GM12878 (cell line): ENCODE data around the gene GNA14. TPM values are rescaled to one million over a fixed set of nuclear protein-coding genes. Genes with fewer than 3 reads are reported as not detected.

Experiments used
- ATAC-seq: fragments of 200-7000 bp; cut with Tn5 transposase; 3 replicates; pipeline ENCODE4 v1.9.1; 2020; ENCODE audit warnings: mild to moderate bottlenecking, moderate library complexity
- BruUV-seq: library from RNA; stranded (reverse); fragments of 400-500 nt; replicated peaks from 2 replicates; lab custom pipeline; 2021; lab: Mats Ljungman, UMichigan
- CTCF ChIA-PET: fragments of 300-600 bp; sonication (Branson Sonifier 250); formaldehyde crosslinking; extraction: SDS; loops from one replicate; lab custom pipeline; 2021; ENCODE audit warnings: inconsistent platforms; lab: Yijun Ruan, JAX
- POLR2A ChIA-PET: fragments of 350-600 bp; formaldehyde crosslinking; extraction: SDS; loops from one replicate; lab custom pipeline; 2021; ENCODE audit warnings: inconsistent platforms; lab: Charles Lee
- RAD21 ChIA-PET: fragments of 300-600 bp; sonication (Branson Sonifier 250); formaldehyde crosslinking; loops from one replicate; lab custom pipeline; 2023; ENCODE audit warnings: antibody characterized with exemption; ENCODE audit not compliant: unreplicated experiment; lab: Charles Lee
- SMC1A ChIA-PET: fragments of 300-600 bp; sonication (Branson Sonifier 250); formaldehyde crosslinking; loops from one replicate; lab custom pipeline; 2023; ENCODE audit not compliant: unreplicated experiment, uncharacterized antibody; lab: Charles Lee
- DNase-seq: peaks from one replicate; pipeline ENCODE4 v3.0.0-alpha.2; 2011; ENCODE audit warnings: low read depth, low spot score
- FAIRE-seq: peaks from 3 replicates; lab custom pipeline; 2011; peaks lifted over from hg19 to GRCh38; lab: Jason Lieb, UNC
- H2AFZ ChIP-seq: 2 replicates; pipeline ENCODE4 v1.6.0; 2011; ENCODE audit warnings: low read depth, low read length, control low read depth; ENCODE audit not compliant: control insufficient read depth
- H3K27ac ChIP-seq: 2 replicates; pipeline ENCODE4 v1.5.1; 2011; ENCODE audit warnings: control low read depth; ENCODE audit not compliant: control insufficient read depth, insufficient read depth
- H3K27me3 ChIP-seq, 2 experiments: replicated peaks in 1 of 2; 2 replicates each; pipeline versions ENCODE4 v1.6.0 to v1.6.1; 2011; ENCODE audit warnings: low read length in 1 of 2; ENCODE audit not compliant: control insufficient read depth in 2 of 2, insufficient read depth in 2 of 2
- H3K36me3 ChIP-seq, 2 experiments: 2 replicates each; pipeline ENCODE4 v1.5.1; 2011; ENCODE audit warnings: low read length in 1 of 2; ENCODE audit not compliant: control insufficient read depth in 2 of 2, insufficient read depth in 2 of 2
- H3K4me1 ChIP-seq: 2 replicates; pipeline ENCODE4 v1.6.1; 2011; ENCODE audit warnings: mild to moderate bottlenecking, low read length, moderate library complexity, mixed read lengths; ENCODE audit not compliant: control insufficient read depth, insufficient read depth
- H3K4me2 ChIP-seq: 2 replicates; pipeline ENCODE4 v1.6.0; 2011; ENCODE audit warnings: control low read depth; ENCODE audit not compliant: control insufficient read depth, insufficient read depth
- H3K4me3 ChIP-seq: fragments of 200-600 bp; sonication (generic); 2 replicates; pipeline ENCODE4 v1.5.1; 2016
- H3K79me2 ChIP-seq: 2 replicates; pipeline ENCODE4 v1.6.0; 2011; ENCODE audit warnings: low read length; ENCODE audit not compliant: control insufficient read depth, insufficient read depth
- H3K9ac ChIP-seq: 2 replicates; pipeline ENCODE4 v1.8.0; 2011; ENCODE audit warnings: low read length, control low read depth, mixed read lengths; ENCODE audit not compliant: control insufficient read depth, insufficient read depth
- H3K9me3 ChIP-seq: replicated peaks from 3 replicates; pipeline ENCODE4 v1.5.1; 2011; ENCODE audit warnings: mild to moderate bottlenecking, low read length; ENCODE audit not compliant: control insufficient read depth, insufficient read depth
- H4K20me1 ChIP-seq: 2 replicates; pipeline ENCODE4 v1.6.0; 2011; ENCODE audit not compliant: control insufficient read depth, insufficient read depth
- CEBPB ChIP-seq, 2 experiments: fragments of 150-350 bp in 1 of 2; IDR thresholded peaks; 2 replicates each; pipeline ENCODE4 v1.6.1; 2012 to 2014; ENCODE audit warnings: low read depth in 2 of 2, low read length in 2 of 2, borderline replicate concordance in 1 of 2, inconsistent platforms in 1 of 2
- GATAD2B ChIP-seq: fragments of 450-650 bp; conservative IDR thresholded peaks from 2 replicates; pipeline ENCODE4 v1.6.1; 2017; ENCODE audit warnings: low read depth, mild to moderate bottlenecking, moderate library complexity
- IRF4 ChIP-seq: IDR thresholded peaks from 2 replicates; pipeline ENCODE4 v1.6.1; 2011; ENCODE audit warnings: low read depth, low read length
- MYB ChIP-seq: fragments of 150-350 bp; IDR thresholded peaks from 2 replicates; pipeline ENCODE4 v1.6.1; 2014; ENCODE audit warnings: mild to moderate bottlenecking, low read depth, low read length, borderline replicate concordance
- NR2C1 ChIP-seq: fragments of 450-650 bp; IDR thresholded peaks from 2 replicates; pipeline ENCODE4 v1.6.1; 2017; ENCODE audit warnings: antibody characterized with exemption, mild to moderate bottlenecking, moderate library complexity
- REST ChIP-seq: IDR thresholded peaks from 2 replicates; pipeline ENCODE4 v1.6.1; 2012; ENCODE audit warnings: mild to moderate bottlenecking, low read depth, low read length
- RFX5 ChIP-seq: IDR thresholded peaks from 2 replicates; pipeline ENCODE4 v1.6.1; 2011; ENCODE audit warnings: low read depth, low read length, improper control_type of control experiment
- SIN3A ChIP-seq: IDR thresholded peaks from 2 replicates; pipeline ENCODE4 v1.6.1; 2012; ENCODE audit warnings: low read depth, low read length, improper control_type of control experiment
- SIX5 ChIP-seq: IDR thresholded peaks from 2 replicates; pipeline ENCODE4 v1.6.1; 2011; ENCODE audit warnings: mild to moderate bottlenecking, low read depth, low read length, moderate library complexity; ENCODE audit not compliant: severe bottlenecking
- SMC3 ChIP-seq: IDR thresholded peaks from 2 replicates; pipeline ENCODE4 v1.6.1; 2011; ENCODE audit warnings: low read length, improper control_type of control experiment, borderline replicate concordance
- SP1 ChIP-seq: IDR thresholded peaks from one replicate; pipeline ENCODE4 v1.6.1; 2011; ENCODE audit warnings: low read depth, low read length
- TCF3 ChIP-seq: IDR thresholded peaks from 2 replicates; pipeline ENCODE4 v1.6.1; 2012; ENCODE audit warnings: low read depth, mild to moderate bottlenecking, low read length, borderline replicate concordance; ENCODE audit not compliant: insufficient read depth
- ZNF217 ChIP-seq: fragments of 450-650 bp; IDR thresholded peaks from 2 replicates; pipeline ENCODE4 v1.6.1; 2017; ENCODE audit warnings: antibody characterized with exemption, mild to moderate bottlenecking
- WGBS: methylation state at CpG from one replicate; pipeline ENCODE4 v1.1.6; 2016; ENCODE audit warnings: low lambda C conversion rate; ENCODE audit not compliant: insufficient replicate concordance, insufficient coverage; ENCODE audit errors: missing lambda C conversion rate; 5-methylcytosine and 5-hydroxymethylcytosine counted together
- in situ Hi-C: fragments of 300-500 bp; cut with MboI; formaldehyde crosslinking; loops from 9 replicates; pipeline ENCODE4 v1.14.3; 2018; ENCODE audit warnings: mixed read lengths
- intact Hi-C: fragments of 100-400 bp; cut with micrococcal nuclease; formaldehyde crosslinking; loops from one replicate; pipeline ENCODE4 v1.14.2; 2022; ENCODE audit not compliant: unreplicated experiment
- polyA plus RNA-seq, 11 experiments: library from polyadenylated mRNA; depleted of rRNA in 4 of 11; unstranded in 6 of 11; stranded (reverse) in 5 of 11; fragments of >200 nt; fragmentation: Nextera tagmentation in 4 of 11; fragmentation: Illumina TruSeq in 1 of 11; extraction: Ambion mirVana in 4 of 11; extraction: Trizol in 1 of 11; gene quantifications; 1 replicate in 1 of 11; 2 replicates in 10 of 11; pipeline versions ENCODE4 v1.2.1 to v1.2.3, GENCODE V29; 2011 to 2016; ENCODE audit warnings: inconsistent platforms in 2 of 11, missing spikeins in 2 of 11, low read depth in 1 of 11
- total RNA-seq, 4 experiments: library from RNA; depleted of rRNA in 3 of 4; stranded (reverse); fragments of >200 nt in 3 of 4; fragmentation: Illumina TruSeq in 1 of 4; extraction: Trizol in 1 of 4; gene quantifications; 2 replicates each; pipeline versions ENCODE4 v1.2.1 to v1.2.3, GENCODE V29; 2013 to 2021

Gene GNA14
- total and polyA plus RNA-seq, 10 of the 15 experiments (the other 5 are each of a cell fraction or from before 2014, with no cell fraction given): 0.17 TPM; not detected in 9

GRCh38 chr9:77593528-77593927, 54.6 kb downstream of the GNA14 start:
- Histone ChIP-seq H3K27me3 (no peaks in the 10 kb centered on the region; a peak in 1 of 4 replicates), H3K79me2 (no peaks in the 10 kb centered on the region), H4K20me1 (no peaks in the 10 kb centered on the region), H3K9me3 (no peaks in the 10 kb centered on the region), H3K9ac (no peak overlapping the region), H3K27ac (no peak overlapping the region), H2AFZ (no peak overlapping the region), H3K4me3 (no peak overlapping the region), H3K36me3 (no peaks in the 10 kb centered on the region), H3K4me2 (no peak overlapping the region), H3K4me1 (no peaks in the 10 kb centered on the region)
- 14% methylated on average over 4 of the region's 4 CpGs for WGBS
- ChIA-PET RAD21 (no interaction called here), CTCF (no interaction called here), POLR2A (no interaction called here), SMC1A (interaction anchor here (0.9 kb wide), 1 partner anchor 95 kb away, joined by 3 read pairs; no protein-coding TSS in a partner anchor)
- FAIRE-seq (no peak), DNase-seq (no peak), ATAC-seq (no peak)
- intact Hi-C loops (no loop called here), in situ Hi-C loops (no loop called here)
- BruUV-seq: no TSS peak
- TF ChIP-seq TCF3 (no peak), IRF4 (no peak), SP1 (no peak), CEBPB (IDR thresholded peaks at IDR 0.05; ENCODE audit: borderline replicate concordance in 1 of 2, low read depth in 2 of 2, low read length in 2 of 2) (no peak), RFX5 (no peak), SIX5 (no peak), ZNF217 (no peak), SMC3 (no peak), NR2C1 (no peak), MYB (no peak), GATAD2B (no peak), REST (no peak), SIN3A (no peak)
